Activated CD4-positive, alpha-beta T cell treated with anti-CD3 and anti-CD28 coated beads, Interleukin-2, Interleukin-6, amounts not matched to agents 100 ng/mL and 50 ng/mL, durations not matched to agents 16 hours and 8 hours (primary cell): ENCODE measurements around the gene C17orf75.
"Not testable (repeated sequence)": the region's sequence is repeated elsewhere in the genome, so short reads cannot be mapped to it uniquely, and the experiment has no call there.

Experiments used
- DNase-seq: peaks from one replicate; pipeline ENCODE4 v3.0.0-alpha.2; 2020

The C17orf75 gene

GRCh38 chr17:32341857-32342602 lies at the start of gene C17orf75:
Gene C17orf75 (minus strand): TSS chr17:32342173. CDS start chr17:32342139, 34 bp downstream.
- peak; percentile 88 for DNase-seq

GRCh38 chr17:32388613-32389459 lies 46.9 kb upstream of the C17orf75 start:
- DNase-seq: no peak

GRCh38 chr17:32388128-32388527 lies 46.2 kb upstream of the C17orf75 start:
- not testable (repeated sequence) for DNase-seq

GRCh38 chr17:32386844-32387243 lies 44.9 kb upstream of the C17orf75 start:
- DNase-seq: no peak

GRCh38 chr17:32385971-32386370 lies 44.0 kb upstream of the C17orf75 start:
- DNase-seq: no peak

- DNase-seq: no peak
These were observed 43.1 kb upstream of the C17orf75 start for GRCh38 chr17:32385121-32385520.

- DNase-seq: no peak
These were observed 42.0 kb upstream of the C17orf75 start for GRCh38 chr17:32383926-32384434.

GRCh38 chr17:32382526-32383223 lies 40.7 kb upstream of the C17orf75 start:
- DNase-seq: no peak

- DNase-seq: no peak
These were observed 28.5 kb upstream of the C17orf75 start for GRCh38 chr17:32370426-32370825.

GRCh38 chr17:32361270-32361669 lies 19.3 kb upstream of the C17orf75 start:
- DNase-seq: no peak

- no peak for DNase-seq
These were observed 15.6 kb upstream of the C17orf75 start for GRCh38 chr17:32357615-32358014.

- no peak for DNase-seq
These were observed 14.8 kb upstream of the C17orf75 start for GRCh38 chr17:32356750-32357149.

- no peak for DNase-seq
These were observed 14.4 kb upstream of the C17orf75 start for GRCh38 chr17:32356378-32356743.

GRCh38 chr17:32355649-32356377 lies 13.8 kb upstream of the C17orf75 start:
- no peak for DNase-seq

- DNase-seq: not testable (repeated sequence)
These were observed 10.8 kb upstream of the C17orf75 start for GRCh38 chr17:32352734-32353133.

- DNase-seq: peak; percentile 66
These were observed 8.9 kb upstream of the C17orf75 start for GRCh38 chr17:32350666-32351418.

GRCh38 chr17:32349854-32350665 lies 8.1 kb upstream of the C17orf75 start, which contains the start of gene ZNF207:
Gene ZNF207 (plus strand): TSS chr17:32350157. CDS start chr17:32350286, 129 bp downstream.
- peak; percentile 97 for DNase-seq

GRCh38 chr17:32349503-32349853 lies 7.5 kb upstream of the C17orf75 start:
- DNase-seq: peak; percentile 20

- DNase-seq: no peak
These were observed 6.5 kb upstream of the C17orf75 start for GRCh38 chr17:32348483-32348800.

- no peak for DNase-seq
These were observed 4.1 kb upstream of the C17orf75 start for GRCh38 chr17:32345951-32346600.
